ENCODE data around the gene KIF3A. TPM values are rescaled to one million over a fixed set of nuclear protein-coding genes. Genes with fewer than 3 reads are reported as not detected.

Gene KIF3A
- total RNA-seq, 4 donors from 2014 or later: 5.9 to 203 (median 19.5) TPM

- Histone ChIP-seq H3K36me3 (no peaks in the 10 kb centered on the region), H3K4me3 (no peak overlapping the region), H3K9me3 (no peaks in the 10 kb centered on the region), H3K4me1 (no peaks in the 10 kb centered on the region), H3K27me3 (no peaks in the 10 kb centered on the region), H3K27ac (no peak overlapping the region)
- intact Hi-C loops (cut with DNase I; ENCODE audit: low total_unique reads): no loop called here
- DNase-seq: no peak
- TF ChIP-seq POLR2A (IDR thresholded peaks at IDR 0.05) (no peak), CTCF (IDR thresholded peaks at IDR 0.05) (no peak)
Measured at GRCh38 chr5:132754111-132754510, 16.8 kb upstream of the KIF3A start.

GRCh38 chr5:132753135-132753987 lies 16.0 kb upstream of the KIF3A start:
- no peak for DNase-seq
- Histone ChIP-seq H3K27me3 (no peaks in the 10 kb centered on the region), H3K36me3 (no peaks in the 10 kb centered on the region), H3K4me1 (no peaks in the 10 kb centered on the region), H3K9me3 (no peaks in the 10 kb centered on the region), H3K27ac (no peak overlapping the region), H3K4me3 (no peak overlapping the region)
- intact Hi-C loops (cut with DNase I; ENCODE audit: low total_unique reads): no loop called here
- TF ChIP-seq CTCF (IDR thresholded peaks at IDR 0.05): no peak
- no peak for TF ChIP-seq POLR2A (IDR thresholded peaks at IDR 0.05)

GRCh38 chr5:132752581-132753125 lies 15.3 kb upstream of the KIF3A start:
- H3K27me3 ChIP-seq: peaks cover 0 to 3% of the 10 kb centered on the region in 2 donors
- intact Hi-C loops (cut with DNase I; ENCODE audit: low total_unique reads): no loop called here
- H3K4me3 ChIP-seq: no peak overlapping the region
- no peaks in the 10 kb centered on the region for H3K9me3 ChIP-seq
- H3K36me3 ChIP-seq: no peaks in the 10 kb centered on the region
- H3K27ac ChIP-seq: no peak overlapping the region
- H3K4me1 ChIP-seq: no peaks in the 10 kb centered on the region
- no peak for TF ChIP-seq CTCF (IDR thresholded peaks at IDR 0.05)
- TF ChIP-seq POLR2A (IDR thresholded peaks at IDR 0.05): no peak
- DNase-seq: no peak

GRCh38 chr5:132751971-132752580 lies 14.7 kb upstream of the KIF3A start:
- TF ChIP-seq CTCF (IDR thresholded peaks at IDR 0.05) (no peak), POLR2A (IDR thresholded peaks at IDR 0.05) (no peak)
- Histone ChIP-seq H3K9me3 (no peaks in the 10 kb centered on the region), H3K4me1 (no peaks in the 10 kb centered on the region), H3K27ac (no peak overlapping the region), H3K27me3 (peaks cover 0 to 9% of the 10 kb centered on the region in 2 donors), H3K4me3 (no peak overlapping the region), H3K36me3 (no peaks in the 10 kb centered on the region)
- DNase-seq: no peak
- intact Hi-C loops (cut with DNase I; ENCODE audit: low total_unique reads): no loop called here

- Histone ChIP-seq H3K9me3 (no peaks in the 10 kb centered on the region), H3K27ac (no peak overlapping the region), H3K36me3 (no peaks in the 10 kb centered on the region), H3K4me3 (no peak overlapping the region), H3K4me1 (no peaks in the 10 kb centered on the region), H3K27me3 (peaks cover 4 to 15% of the 10 kb centered on the region in 2 donors)
- TF ChIP-seq CTCF (IDR thresholded peaks at IDR 0.05): no peak
- DNase-seq: peak in 1 of 2 donors; percentile 74
- intact Hi-C loops (cut with DNase I; ENCODE audit: low total_unique reads): no loop called here
Measured at GRCh38 chr5:132751444-132751843, 14.1 kb upstream of the KIF3A start.
